Gastrocnemius medialis (tissue), 4 donors: ENCODE results near the gene PEX5L. TPM values are rescaled to one million over a fixed set of nuclear protein-coding genes. Genes with fewer than 3 reads are reported as not detected.

ENCODE experiments used
- ATAC-seq, 2 donors: fragments of 150-250 bp; one replicate each; pipeline ENCODE4 v1.9.1; 2016
- DNase-seq, 2 donors: peaks; one replicate each; pipeline ENCODE4 v3.0.0-alpha.2; 2019
- H3K27ac ChIP-seq, 4 donors: fragments of 200-600 bp; sonication (generic); 1 replicate in 1 of 4; 2 replicates in 3 of 4; pipeline ENCODE4 v1.5.1; 2016 to 2018; ENCODE audit warnings: mild to moderate bottlenecking in 2 of 4, moderate library complexity in 1 of 4
- H3K27me3 ChIP-seq, 3 donors: fragments of 200-600 bp; sonication (generic) in 2 of 3; 1 replicate in 1 of 3; 2 replicates in 2 of 3; pipeline versions ENCODE4 v1.5.1 to v1.6.0; 2016 to 2019; ENCODE audit warnings: mild to moderate bottlenecking in 1 of 3, moderate library complexity in 1 of 3
- H3K36me3 ChIP-seq, 2 donors: fragments of 200-600 bp; sonication (generic) in 1 of 2; one replicate each; pipeline ENCODE4 v1.5.1; 2017 to 2018
- H3K4me1 ChIP-seq, 2 donors: fragments of 200-600 bp; sonication (generic) in 1 of 2; one replicate each; pipeline ENCODE4 v1.5.1; 2016 to 2017; ENCODE audit warnings: mild to moderate bottlenecking in 2 of 2
- H3K4me3 ChIP-seq, 4 donors: fragments of 200-600 bp; sonication (generic) in 3 of 4; 1 replicate in 1 of 4; 2 replicates in 3 of 4; pipeline ENCODE4 v1.5.1; 2016 to 2019; ENCODE audit warnings: mild to moderate bottlenecking in 2 of 4
- H3K9me3 ChIP-seq, 3 donors: fragments of 200-600 bp; sonication (generic) in 2 of 3; 1 replicate in 1 of 3; 2 replicates in 2 of 3; pipeline ENCODE4 v1.5.1; 2016 to 2019
- CTCF ChIP-seq, 5 experiments: fragments of 450-650 bp in 3 of 5; fragments of 200-600 bp in 2 of 5; sonication (generic) in 2 of 5; IDR thresholded peaks in 4 of 5; conservative IDR thresholded peaks in 1 of 5; 1 replicate in 4 of 5; 2 replicates in 1 of 5; pipeline ENCODE4 v1.5.1; 2016 to 2019; ENCODE audit warnings: antibody characterized with exemption in 5 of 5, mild to moderate bottlenecking in 3 of 5, moderate library complexity in 3 of 5
- POLR2A ChIP-seq, 2 donors: fragments of 450-650 bp; IDR thresholded peaks; one replicate each; pipeline ENCODE4 v1.6.1; 2017; ENCODE audit warnings: antibody characterized with exemption in 2 of 2, mild to moderate bottlenecking in 2 of 2, moderate library complexity in 2 of 2
- in situ Hi-C, 4 donors: fragments of 200-750 bp; cut with MboI; loops; one replicate each; pipeline versions ENCODE4 v1.15.0 to v1.8.0; 2017; ENCODE audit warnings: low sequenced_read_pairs in 4 of 4
- intact Hi-C: fragments of 100-400 bp; cut with DNase I; formaldehyde crosslinking; loops from one replicate; pipeline ENCODE4 v1.15.1; 2023; ENCODE audit warnings: low total_unique reads
- total RNA-seq, 4 donors: library from RNA; depleted of rRNA; stranded (reverse); fragments of >200 nt; gene quantifications; one replicate each; pipeline versions ENCODE4 v1.1.0 to v1.2.3, GENCODE V29; 2016

Gene PEX5L
- total RNA-seq, 4 donors from 2014 or later, result 0.16 TPM; not detected in 3

GRCh38 chr3:179775416-179776122 is 261.2 kb downstream of the PEX5L start:
- ATAC-seq, result no peak
- Histone ChIP-seq H3K4me1 (no peaks in the 10 kb centered on the region), H3K36me3 (peaks cover 0 to 59% of the 10 kb centered on the region in 2 donors), H3K27ac (no peak overlapping the region), H3K9me3 (no peaks in the 10 kb centered on the region), H3K4me3 (no peak overlapping the region), H3K27me3 (no peaks in the 10 kb centered on the region)
- in situ Hi-C loops, result no loop called here
- no peak for TF ChIP-seq CTCF (IDR thresholded peaks at IDR 0.05 in 4 of 5, conservative IDR thresholded peaks at IDR 0.05 in 1 of 5)
- TF ChIP-seq POLR2A (IDR thresholded peaks at IDR 0.05), result no peak
- intact Hi-C loops, result no loop called here
- DNase-seq, result no peak

GRCh38 chr3:179772297-179772696 is 264.4 kb downstream of the PEX5L start:
- intact Hi-C loops, result no loop called here
- ATAC-seq (no peak), DNase-seq (no peak)
- Histone ChIP-seq H3K9me3 (no peaks in the 10 kb centered on the region), H3K36me3 (peaks cover 0 to 76% of the 10 kb centered on the region in 2 donors), H3K4me3 (no peak overlapping the region), H3K4me1 (peaks cover 0 to 3% of the 10 kb centered on the region in 2 donors), H3K27me3 (no peaks in the 10 kb centered on the region), H3K27ac (no peak overlapping the region)
- TF ChIP-seq CTCF (IDR thresholded peaks at IDR 0.05 in 4 of 5, conservative IDR thresholded peaks at IDR 0.05 in 1 of 5) (no peak), POLR2A (IDR thresholded peaks at IDR 0.05) (no peak)
- in situ Hi-C loops, result no loop called here

GRCh38 chr3:179771797-179772196 is 264.9 kb downstream of the PEX5L start:
- H3K27ac ChIP-seq, result no peak overlapping the region
- in situ Hi-C loops (no loop called here), intact Hi-C loops (no loop called here)
- TF ChIP-seq CTCF (IDR thresholded peaks at IDR 0.05 in 4 of 5, conservative IDR thresholded peaks at IDR 0.05 in 1 of 5) (no peak), POLR2A (IDR thresholded peaks at IDR 0.05) (no peak)
- ATAC-seq (no peak), DNase-seq (no peak)
- no peaks in the 10 kb centered on the region for H3K27me3 ChIP-seq
- H3K36me3 ChIP-seq, result peaks cover 0 to 81% of the 10 kb centered on the region in 2 donors
- H3K4me3 ChIP-seq, result no peak overlapping the region
- peaks cover 0 to 3% of the 10 kb centered on the region in 2 donors for H3K4me1 ChIP-seq
- no peaks in the 10 kb centered on the region for H3K9me3 ChIP-seq

GRCh38 chr3:179769411-179770247 is 267.1 kb downstream of the PEX5L start:
- TF ChIP-seq CTCF (IDR thresholded peaks at IDR 0.05 in 4 of 5, conservative IDR thresholded peaks at IDR 0.05 in 1 of 5), result no peak
- TF ChIP-seq POLR2A (IDR thresholded peaks at IDR 0.05), result no peak
- in situ Hi-C loops, result no loop called here
- no peaks in the 10 kb centered on the region for H3K9me3 ChIP-seq
- no peak overlapping the region for H3K4me3 ChIP-seq
- DNase-seq (no peak), ATAC-seq (no peak)
- peaks cover 0 to 3% of the 10 kb centered on the region in 2 donors for H3K4me1 ChIP-seq
- H3K36me3 ChIP-seq, result peaks cover 0 to 93% of the 10 kb centered on the region in 2 donors
- no peak overlapping the region for H3K27ac ChIP-seq
- intact Hi-C loops, result no loop called here
- H3K27me3 ChIP-seq, result no peaks in the 10 kb centered on the region
